Measurements from ENCODE around the gene AHNAK.
"Not testable (repeated sequence)": the region's sequence is repeated elsewhere in the genome, so short reads cannot be mapped to it uniquely, and the experiment has no call there.

AHNAK gene

DNA sequence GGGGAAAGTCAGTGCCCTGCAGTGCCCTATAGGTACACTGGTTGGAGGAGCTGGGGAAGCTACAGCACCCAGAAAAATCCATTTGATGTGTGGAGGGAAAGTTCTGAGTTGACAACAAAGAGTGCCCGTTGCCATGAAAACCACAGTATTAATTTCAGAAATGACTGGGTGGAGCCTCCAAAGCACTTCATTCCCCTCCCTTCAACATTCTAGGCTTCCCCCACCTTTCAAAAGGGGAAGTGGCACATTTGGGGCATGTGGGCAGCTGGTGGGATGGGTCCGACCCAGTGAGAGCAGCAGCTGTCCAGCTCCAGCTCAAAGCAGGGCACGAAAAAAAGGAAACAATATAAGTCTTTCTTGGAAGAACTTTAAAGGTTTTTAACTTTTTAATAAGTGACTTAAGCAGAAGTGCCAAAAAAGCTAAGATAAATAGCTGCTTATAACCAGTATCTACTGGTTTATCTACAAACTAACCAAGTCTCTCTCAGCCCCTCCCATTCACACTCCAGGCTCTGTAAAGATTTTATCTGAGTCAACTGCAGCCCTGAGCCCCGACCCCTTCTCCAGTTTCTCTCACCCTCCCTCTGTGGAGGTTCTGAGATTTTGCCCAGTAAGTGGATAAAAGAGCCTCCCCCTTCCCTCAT is 9.0 kb upstream of the AHNAK start:
- H3K4me1 ChIP-seq (ENCODE audit: control insufficient read depth, low read depth, low read length): peaks cover 62% of the 10 kb centered on the region
- no peak overlapping the region for H3K9ac ChIP-seq (ENCODE audit: low read length)
- peak overlapping the region; percentile 38 for H3K27ac ChIP-seq (ENCODE audit: low read length)
- peaks cover 37% of the 10 kb centered on the region for H3K36me3 ChIP-seq (ENCODE audit: control insufficient read depth, low read depth, low read length)
- H3K4me3 ChIP-seq (ENCODE audit: low read length): no peak overlapping the region
- H3K27me3 ChIP-seq (ENCODE audit: control insufficient read depth, insufficient read depth, low read length): peaks cover 3% of the 10 kb centered on the region
- no peaks in the 10 kb centered on the region for H3K9me3 ChIP-seq (ENCODE audit: control insufficient read depth, low read depth, low read length)

DNA sequence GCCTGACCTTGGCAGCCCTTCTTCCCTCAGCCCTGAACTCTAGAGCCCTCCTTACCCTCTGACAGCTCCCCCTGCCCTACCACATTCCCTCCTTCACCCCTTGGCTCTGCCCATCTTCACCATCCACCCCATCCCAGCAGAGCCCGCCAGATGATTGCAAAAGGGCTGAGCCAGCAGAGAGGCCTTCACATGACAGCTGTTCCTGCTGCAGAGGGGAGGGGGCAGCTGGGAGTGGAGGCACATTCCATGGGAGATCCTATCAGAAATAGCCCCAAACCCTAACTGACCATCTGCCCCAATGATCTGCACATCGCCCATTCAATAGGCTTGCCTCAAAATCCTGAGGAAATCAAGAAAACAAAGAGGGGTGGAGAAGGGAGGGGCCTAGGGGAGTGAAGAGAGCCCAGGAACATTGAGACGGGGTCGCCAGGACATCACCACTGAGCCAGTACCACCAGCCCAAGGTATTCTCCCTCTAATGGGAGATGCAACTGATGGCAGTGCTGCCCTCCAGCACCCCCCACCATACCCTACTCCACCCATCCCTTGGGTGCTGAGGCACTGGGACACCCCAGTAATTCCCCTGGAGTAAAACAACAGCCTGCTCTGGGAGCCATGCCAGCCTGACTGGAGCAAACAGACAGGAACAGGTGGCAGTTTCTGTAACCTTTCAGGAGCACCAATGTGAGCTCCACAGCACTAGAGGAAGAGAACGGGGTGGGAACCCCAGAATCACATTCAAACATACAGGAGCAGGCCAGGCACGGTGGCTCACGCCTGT is 8.0 kb upstream of the AHNAK start:
- Histone ChIP-seq H3K36me3 (ENCODE audit: control insufficient read depth, low read depth, low read length) (peaks cover 27% of the 10 kb centered on the region), H3K9ac (ENCODE audit: low read length) (no peak overlapping the region), H3K4me1 (ENCODE audit: control insufficient read depth, low read depth, low read length) (peaks cover 53% of the 10 kb centered on the region), H3K27ac (ENCODE audit: low read length) (no peak overlapping the region), H3K4me3 (ENCODE audit: low read length) (no peak overlapping the region), H3K27me3 (ENCODE audit: control insufficient read depth, insufficient read depth, low read length) (peaks cover 13% of the 10 kb centered on the region), H3K9me3 (ENCODE audit: control insufficient read depth, low read depth, low read length) (no peaks in the 10 kb centered on the region)

DNA sequence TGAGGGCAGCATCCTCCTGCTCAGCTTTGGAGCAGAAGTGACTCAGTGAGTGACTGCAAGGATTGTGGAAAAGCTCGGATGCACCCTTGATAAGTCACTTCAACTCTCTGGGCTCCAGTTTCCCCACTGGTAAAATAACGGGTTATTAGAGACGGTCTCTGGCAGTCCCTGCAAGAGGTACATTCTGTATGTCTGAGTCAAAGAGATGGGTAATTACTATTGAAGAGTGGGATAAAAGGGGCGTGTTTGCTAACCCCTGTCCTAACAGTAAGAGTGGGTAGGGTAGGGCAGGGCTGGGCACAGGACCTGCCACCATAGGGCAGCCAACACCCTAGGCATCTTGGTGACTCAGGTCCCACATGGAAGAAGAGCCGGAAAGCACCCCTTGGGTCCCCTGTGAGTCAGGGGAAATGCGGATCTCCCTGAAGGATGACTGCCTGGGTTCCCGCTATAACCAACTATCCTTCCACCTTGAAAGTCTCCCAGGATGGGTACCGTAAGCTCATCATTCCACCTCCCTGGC is 7.3 kb upstream of the AHNAK start:
- H3K27me3 ChIP-seq (ENCODE audit: control insufficient read depth, insufficient read depth, low read length): peaks cover 20% of the 10 kb centered on the region
- peak overlapping the region; percentile 34 for H3K4me3 ChIP-seq (ENCODE audit: low read length)
- H3K27ac ChIP-seq (ENCODE audit: low read length): peak overlapping the region; percentile 78
- no peak overlapping the region for H3K9ac ChIP-seq (ENCODE audit: low read length)
- H3K9me3 ChIP-seq (ENCODE audit: control insufficient read depth, low read depth, low read length): no peaks in the 10 kb centered on the region
- H3K36me3 ChIP-seq (ENCODE audit: control insufficient read depth, low read depth, low read length): peaks cover 20% of the 10 kb centered on the region
- peaks cover 46% of the 10 kb centered on the region for H3K4me1 ChIP-seq (ENCODE audit: control insufficient read depth, low read depth, low read length)

DNA sequence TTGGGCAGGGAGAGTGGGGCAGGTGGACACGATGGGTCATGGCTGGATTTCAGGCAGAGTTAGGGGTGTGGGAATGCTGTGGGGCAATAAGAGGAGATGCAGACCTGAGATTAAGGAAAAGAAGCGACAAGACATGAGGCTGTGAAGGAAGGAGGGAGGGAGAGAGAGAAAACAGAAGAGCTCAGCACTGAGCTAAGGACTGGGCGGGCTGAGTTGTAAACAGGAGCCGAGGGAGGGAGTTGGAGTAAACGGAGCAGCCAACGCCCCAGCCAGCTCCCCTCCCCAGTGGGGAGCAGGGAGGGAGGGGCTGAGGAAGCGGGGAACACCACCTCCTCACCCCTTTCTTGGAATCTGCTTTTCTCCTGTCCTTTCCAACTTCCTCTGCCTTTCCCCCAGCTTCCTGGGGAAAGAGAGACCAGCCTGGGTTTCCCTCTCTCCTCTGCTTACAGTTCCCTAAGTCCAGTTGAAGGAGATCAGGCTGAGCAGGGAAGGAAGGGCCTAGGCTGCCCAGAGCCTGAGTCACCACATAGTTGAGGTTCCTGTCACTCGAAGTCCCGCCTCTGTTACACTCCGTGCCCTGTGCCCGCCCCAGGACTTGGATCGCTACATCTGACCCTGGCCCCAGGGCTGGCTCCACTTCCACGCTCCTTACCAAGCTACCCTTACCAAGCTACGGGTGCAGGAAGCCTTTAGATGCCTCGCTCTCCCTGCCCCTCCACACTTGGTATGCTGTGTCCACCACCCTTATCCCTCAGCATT is 6.7 kb upstream of the AHNAK start:
- Histone ChIP-seq H3K4me1 (ENCODE audit: control insufficient read depth, low read depth, low read length) (peaks cover 46% of the 10 kb centered on the region), H3K27me3 (ENCODE audit: control insufficient read depth, insufficient read depth, low read length) (peaks cover 26% of the 10 kb centered on the region), H3K36me3 (ENCODE audit: control insufficient read depth, low read depth, low read length) (peaks cover 14% of the 10 kb centered on the region), H3K9ac (ENCODE audit: low read length) (peak overlapping the region; percentile 80), H3K27ac (ENCODE audit: low read length) (peak overlapping the region; percentile 78), H3K9me3 (ENCODE audit: control insufficient read depth, low read depth, low read length) (no peaks in the 10 kb centered on the region), H3K4me3 (ENCODE audit: low read length) (peak overlapping the region; percentile 34)

DNA sequence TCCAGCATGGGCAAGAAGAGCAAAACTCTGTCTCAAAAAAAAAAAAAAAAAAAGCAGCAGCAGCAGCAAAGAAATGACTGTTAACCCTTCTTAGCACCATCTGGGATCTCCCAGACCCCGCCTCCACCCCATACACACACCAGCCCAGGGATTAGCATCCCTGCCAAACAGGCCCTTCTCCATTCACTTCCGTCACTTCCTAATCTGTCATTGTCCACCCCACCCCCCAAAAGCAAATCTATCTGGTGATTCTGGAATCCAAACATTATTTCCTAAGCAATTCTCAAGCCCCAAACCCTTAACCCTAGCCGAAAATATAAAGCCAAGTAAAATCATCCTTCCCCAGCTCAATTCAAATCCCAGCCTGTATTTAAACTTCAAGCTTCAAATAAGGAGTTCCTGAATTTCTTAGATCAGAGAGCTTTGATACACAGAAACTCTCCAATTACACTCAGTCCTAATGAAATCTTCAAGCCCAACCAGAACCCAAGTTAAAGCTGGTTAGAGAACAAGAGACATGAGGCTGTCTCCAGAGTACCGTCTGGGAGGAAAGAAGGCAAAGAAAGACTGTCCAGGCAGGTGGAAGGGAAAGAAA is 6.0 kb upstream of the AHNAK start:
- Histone ChIP-seq H3K36me3 (ENCODE audit: control insufficient read depth, low read depth, low read length) (peaks cover 8% of the 10 kb centered on the region), H3K27me3 (ENCODE audit: control insufficient read depth, insufficient read depth, low read length) (peaks cover 33% of the 10 kb centered on the region), H3K4me1 (ENCODE audit: control insufficient read depth, low read depth, low read length) (peaks cover 46% of the 10 kb centered on the region), H3K9me3 (ENCODE audit: control insufficient read depth, low read depth, low read length) (no peaks in the 10 kb centered on the region), H3K4me3 (ENCODE audit: low read length) (peak overlapping the region; percentile 34), H3K9ac (ENCODE audit: low read length) (peak overlapping the region; percentile 80), H3K27ac (ENCODE audit: low read length) (peak overlapping the region; percentile 78)

DNA sequence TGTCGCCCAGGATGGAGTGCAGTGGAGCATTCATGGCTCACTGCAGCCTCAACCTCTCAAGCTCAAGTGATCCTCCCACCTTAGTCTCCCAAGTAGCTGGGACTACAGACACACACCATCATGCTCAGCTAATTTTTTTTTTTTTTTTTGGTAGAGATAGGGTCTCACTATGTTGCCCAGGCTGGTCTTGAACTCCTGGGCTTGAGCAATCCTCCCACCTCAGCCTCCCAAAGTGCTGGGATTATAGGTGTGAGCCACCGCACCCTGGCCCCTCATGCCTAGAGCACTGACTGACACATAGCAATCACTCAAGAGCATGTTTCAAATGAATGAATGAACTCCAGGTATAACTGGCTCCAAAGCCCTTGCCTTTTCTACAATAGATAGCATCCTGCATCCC is 3.9 kb upstream of the AHNAK start:
- not testable (repeated sequence) for H3K9ac ChIP-seq (ENCODE audit: low read length); H3K9me3 ChIP-seq (ENCODE audit: control insufficient read depth, low read depth, low read length); H3K36me3 ChIP-seq (ENCODE audit: control insufficient read depth, low read depth, low read length); H3K27ac ChIP-seq (ENCODE audit: low read length); H3K4me3 ChIP-seq (ENCODE audit: low read length)
- Histone ChIP-seq H3K27me3 (ENCODE audit: control insufficient read depth, insufficient read depth, low read length) (peaks cover 54% of the 10 kb centered on the region), H3K4me1 (ENCODE audit: control insufficient read depth, low read depth, low read length) (peaks cover 28% of the 10 kb centered on the region)

DNA sequence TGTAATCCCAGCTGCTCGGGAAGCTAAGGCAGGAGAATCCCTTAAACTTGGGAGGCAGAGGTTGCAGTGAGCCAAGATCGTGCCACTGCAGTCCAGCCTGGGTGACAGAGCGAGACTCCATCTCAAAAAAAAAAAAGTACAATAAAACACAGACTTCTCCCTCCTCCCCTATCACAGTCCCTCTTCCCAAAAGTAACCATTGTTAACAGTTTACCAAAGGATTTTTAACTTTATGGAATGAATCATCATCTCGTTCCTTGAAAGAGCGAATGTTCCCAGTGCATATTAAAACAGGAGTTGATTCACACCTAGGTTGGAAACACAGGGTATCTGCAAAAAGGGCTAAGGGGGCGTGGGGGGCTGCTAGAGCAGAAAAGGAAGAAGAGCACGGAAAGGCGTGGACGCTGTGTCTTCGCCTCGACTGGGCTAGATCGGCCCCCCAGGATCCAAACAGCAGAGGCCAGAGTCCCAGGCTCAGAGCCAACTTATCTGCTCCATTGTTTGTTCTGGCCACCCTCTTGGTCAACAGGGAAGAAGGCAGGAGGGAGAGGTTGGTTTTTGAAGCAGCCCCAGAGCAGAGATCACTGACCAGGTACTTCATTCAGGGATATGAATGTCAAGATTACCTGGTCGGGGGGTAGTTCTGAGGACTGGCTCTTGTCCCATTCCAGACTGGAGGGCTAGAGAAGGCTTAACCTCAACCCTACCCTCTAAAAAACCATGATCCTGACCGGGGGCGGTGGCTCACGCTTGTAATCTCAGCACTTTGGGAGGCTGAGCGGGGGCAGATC is 2.1 kb upstream of the AHNAK start:
- peaks cover 72% of the 10 kb centered on the region for H3K27me3 ChIP-seq (ENCODE audit: control insufficient read depth, insufficient read depth, low read length)
- H3K27ac ChIP-seq (ENCODE audit: low read length): no peak overlapping the region
- no peaks in the 10 kb centered on the region for H3K9me3 ChIP-seq (ENCODE audit: control insufficient read depth, low read depth, low read length)
- peaks cover 30% of the 10 kb centered on the region for H3K4me1 ChIP-seq (ENCODE audit: control insufficient read depth, low read depth, low read length)
- no peaks in the 10 kb centered on the region for H3K36me3 ChIP-seq (ENCODE audit: control insufficient read depth, low read depth, low read length)
- H3K9ac ChIP-seq (ENCODE audit: low read length): no peak overlapping the region
- H3K4me3 ChIP-seq (ENCODE audit: low read length): no peak overlapping the region

DNA sequence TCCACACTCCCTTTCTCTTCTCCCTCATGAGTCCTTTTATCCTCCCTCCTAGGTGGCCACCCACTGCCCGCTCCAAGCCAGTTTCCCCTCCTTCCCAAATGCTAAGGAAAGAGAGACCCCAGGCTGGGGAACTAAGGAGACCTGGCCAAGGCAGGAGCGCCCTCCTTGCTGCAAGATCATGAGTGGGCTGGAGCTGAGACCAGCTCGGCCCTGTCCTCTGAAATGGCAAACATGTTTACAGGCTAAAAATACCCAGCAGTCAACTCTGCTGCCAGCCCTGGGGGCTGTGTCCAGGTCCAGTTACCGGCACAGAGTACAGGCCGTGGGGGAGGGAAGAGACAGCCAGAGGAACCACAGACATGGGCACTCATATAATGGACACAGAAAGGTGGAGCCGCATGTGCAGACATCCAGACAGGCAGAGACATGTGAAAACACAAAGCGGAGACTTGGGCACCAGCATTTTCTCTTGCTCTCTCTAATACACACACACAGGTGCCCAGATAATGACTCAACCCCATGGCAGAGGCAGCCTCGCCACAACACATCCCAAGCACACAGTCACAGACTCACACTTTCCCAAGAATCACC is 1.2 kb upstream of the AHNAK start:
- H3K9me3 ChIP-seq (ENCODE audit: control insufficient read depth, low read depth, low read length): no peaks in the 10 kb centered on the region
- peaks cover 21% of the 10 kb centered on the region for H3K4me1 ChIP-seq (ENCODE audit: control insufficient read depth, low read depth, low read length)
- no peaks in the 10 kb centered on the region for H3K36me3 ChIP-seq (ENCODE audit: control insufficient read depth, low read depth, low read length)
- no peak overlapping the region for H3K9ac ChIP-seq (ENCODE audit: low read length)
- peak overlapping the region; percentile 70 for H3K4me3 ChIP-seq (ENCODE audit: low read length)
- H3K27me3 ChIP-seq (ENCODE audit: control insufficient read depth, insufficient read depth, low read length): peaks cover 81% of the 10 kb centered on the region
- no peak overlapping the region for H3K27ac ChIP-seq (ENCODE audit: low read length)

DNA sequence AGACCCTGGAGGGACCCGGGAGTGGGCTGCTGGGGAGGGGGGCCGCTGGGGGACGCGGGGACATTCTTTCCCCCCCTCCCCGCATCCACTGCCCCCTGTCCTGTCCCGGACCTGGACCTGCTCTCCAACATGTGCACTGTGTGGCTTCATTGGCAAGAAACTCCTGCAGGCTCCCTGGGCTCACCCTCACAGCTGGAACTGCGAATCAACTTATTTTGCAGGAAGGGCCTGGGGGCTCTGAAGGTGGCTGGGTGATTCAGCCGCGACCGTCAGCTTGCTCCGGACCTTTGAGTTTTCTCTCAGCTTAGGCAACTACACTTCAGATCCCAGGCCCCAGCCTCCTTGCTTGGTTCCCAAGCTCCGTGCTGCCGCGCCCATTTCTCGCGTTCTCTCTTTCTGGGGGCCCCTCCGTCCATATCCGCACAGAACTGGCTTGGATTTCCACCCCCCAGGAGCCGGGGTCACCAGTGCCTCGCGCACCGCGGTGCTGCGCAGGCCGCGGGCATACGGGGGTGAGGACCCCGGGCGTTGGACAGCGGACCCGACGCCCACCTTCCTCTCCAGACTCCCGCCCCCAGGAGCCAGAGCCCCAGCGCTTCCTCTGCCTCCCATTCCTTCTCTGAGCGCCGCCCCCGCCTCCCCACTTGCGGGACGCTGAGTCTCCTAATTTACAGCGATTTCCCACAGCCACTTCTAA is 471 bp upstream of the AHNAK start:
- Histone ChIP-seq H3K36me3 (ENCODE audit: control insufficient read depth, low read depth, low read length) (no peaks in the 10 kb centered on the region), H3K4me3 (ENCODE audit: low read length) (peak overlapping the region; percentile 70), H3K9me3 (ENCODE audit: control insufficient read depth, low read depth, low read length) (no peaks in the 10 kb centered on the region), H3K27me3 (ENCODE audit: control insufficient read depth, insufficient read depth, low read length) (peaks cover 85% of the 10 kb centered on the region), H3K9ac (ENCODE audit: low read length) (no peak overlapping the region), H3K4me1 (ENCODE audit: control insufficient read depth, low read depth, low read length) (peaks cover 17% of the 10 kb centered on the region), H3K27ac (ENCODE audit: low read length) (no peak overlapping the region)

Data from iPS-18a (cell line).